22Rv1 (cell line): ENCODE results near the gene ASB5.

Source experiments
- H3K27ac ChIP-seq: fragments of 450-650 bp; 2 replicates; pipeline ENCODE4 v1.5.1; 2017
- ZFX ChIP-seq: fragments of 450-650 bp; IDR thresholded peaks from 2 replicates; pipeline ENCODE4 v1.6.1; 2017; ENCODE audit warnings: antibody characterized with exemption, borderline replicate concordance
- TF ChIP-seq, protein P1 (sequence below): fragments of 450-650 bp; IDR thresholded peaks from 2 replicates; pipeline ENCODE4 v1.5.1; 2017; ENCODE audit warnings: mild to moderate bottlenecking

Gene ASB5, protein sequence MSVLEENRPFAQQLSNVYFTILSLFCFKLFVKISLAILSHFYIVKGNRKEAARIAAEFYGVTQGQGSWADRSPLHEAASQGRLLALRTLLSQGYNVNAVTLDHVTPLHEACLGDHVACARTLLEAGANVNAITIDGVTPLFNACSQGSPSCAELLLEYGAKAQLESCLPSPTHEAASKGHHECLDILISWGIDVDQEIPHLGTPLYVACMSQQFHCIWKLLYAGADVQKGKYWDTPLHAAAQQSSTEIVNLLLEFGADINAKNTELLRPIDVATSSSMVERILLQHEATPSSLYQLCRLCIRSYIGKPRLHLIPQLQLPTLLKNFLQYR

DNA sequence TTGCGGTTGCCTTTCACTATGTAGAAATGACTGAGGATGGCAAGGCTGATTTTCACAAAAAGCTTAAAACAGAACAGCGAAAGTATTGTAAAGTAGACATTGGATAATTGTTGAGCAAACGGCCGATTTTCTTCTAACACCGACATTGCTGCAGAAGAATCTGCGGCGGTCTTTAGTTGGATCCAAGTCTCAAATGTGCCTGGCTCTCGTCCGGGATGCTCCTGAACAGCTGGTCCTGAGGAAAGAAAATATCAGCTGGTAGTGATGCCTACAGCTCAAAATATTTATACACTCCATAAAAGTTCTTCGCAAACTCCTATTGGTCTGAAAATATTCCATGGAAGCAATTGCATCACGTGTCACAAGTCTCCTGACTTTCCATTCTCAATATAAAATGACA lies at the start of gene ASB5:
ASB5 (minus strand) TSS at position 260 of the 400 bp plus-strand sequence; CDS start at position 146, 114 bp downstream.
- no peak for TF ChIP-seq ZFX
- TF ChIP-seq, protein P1, sequence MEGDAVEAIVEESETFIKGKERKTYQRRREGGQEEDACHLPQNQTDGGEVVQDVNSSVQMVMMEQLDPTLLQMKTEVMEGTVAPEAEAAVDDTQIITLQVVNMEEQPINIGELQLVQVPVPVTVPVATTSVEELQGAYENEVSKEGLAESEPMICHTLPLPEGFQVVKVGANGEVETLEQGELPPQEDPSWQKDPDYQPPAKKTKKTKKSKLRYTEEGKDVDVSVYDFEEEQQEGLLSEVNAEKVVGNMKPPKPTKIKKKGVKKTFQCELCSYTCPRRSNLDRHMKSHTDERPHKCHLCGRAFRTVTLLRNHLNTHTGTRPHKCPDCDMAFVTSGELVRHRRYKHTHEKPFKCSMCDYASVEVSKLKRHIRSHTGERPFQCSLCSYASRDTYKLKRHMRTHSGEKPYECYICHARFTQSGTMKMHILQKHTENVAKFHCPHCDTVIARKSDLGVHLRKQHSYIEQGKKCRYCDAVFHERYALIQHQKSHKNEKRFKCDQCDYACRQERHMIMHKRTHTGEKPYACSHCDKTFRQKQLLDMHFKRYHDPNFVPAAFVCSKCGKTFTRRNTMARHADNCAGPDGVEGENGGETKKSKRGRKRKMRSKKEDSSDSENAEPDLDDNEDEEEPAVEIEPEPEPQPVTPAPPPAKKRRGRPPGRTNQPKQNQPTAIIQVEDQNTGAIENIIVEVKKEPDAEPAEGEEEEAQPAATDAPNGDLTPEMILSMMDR, result no peak
- H3K27ac ChIP-seq, result no peak within 1 kb of the TSS

DNA sequence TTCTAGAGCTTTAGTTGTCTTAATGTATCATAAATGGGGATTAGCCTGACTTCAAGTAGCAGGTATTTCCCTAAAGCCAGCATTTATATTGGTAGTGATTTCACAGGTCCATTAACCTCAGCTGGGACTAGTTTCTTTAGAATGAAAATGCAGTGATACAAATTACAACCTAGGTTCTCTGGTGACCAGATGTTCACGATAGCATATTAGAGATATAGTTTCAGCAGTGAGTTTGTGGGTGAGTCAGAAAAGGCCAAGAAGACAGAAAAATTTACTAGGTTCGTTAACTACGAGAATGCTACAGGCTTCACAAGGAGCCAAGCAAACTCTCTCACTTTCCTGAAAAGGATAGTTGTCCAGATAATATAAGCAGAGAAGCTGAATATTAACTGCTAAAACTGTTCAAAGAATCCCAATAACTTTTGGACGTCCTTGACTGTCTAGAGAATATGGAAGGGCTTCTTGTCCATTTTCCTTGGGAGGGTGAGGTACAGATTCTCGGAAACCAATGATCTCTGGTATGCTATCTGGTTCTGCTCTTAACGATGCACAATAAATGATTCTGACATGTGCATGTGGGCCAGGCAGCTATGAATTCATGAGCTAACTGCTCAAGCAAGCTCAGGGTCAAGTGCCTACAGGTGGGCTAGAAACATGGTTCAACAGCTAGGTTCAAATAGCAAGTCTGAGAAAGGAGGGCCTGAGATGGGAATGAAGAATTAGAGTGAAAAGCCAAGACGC lies 44.7 kb upstream of the ASB5 start:
- H3K27ac ChIP-seq, result no peak overlapping the region
- TF ChIP-seq, protein P1, result no peak
- TF ChIP-seq ZFX, result no peak

DNA sequence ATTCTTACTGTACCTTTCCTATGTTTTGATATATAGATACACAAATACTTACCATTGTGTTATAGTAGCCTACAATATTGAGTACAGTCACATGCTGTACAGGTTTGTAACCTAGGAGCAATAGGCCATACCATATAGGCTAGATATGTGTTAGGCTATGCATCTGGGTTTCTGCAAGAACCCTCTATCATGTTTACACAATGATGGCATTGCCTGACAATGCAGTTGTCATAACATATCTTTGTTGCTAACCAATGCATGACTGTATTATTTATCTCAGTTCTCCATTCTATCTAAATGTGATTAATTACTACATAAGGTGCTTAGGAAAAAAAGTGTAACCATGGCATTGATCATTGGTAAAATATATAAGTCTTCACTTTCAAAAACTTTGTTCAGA lies 40.8 kb upstream of the ASB5 start:
- TF ChIP-seq ZFX, result no peak
- TF ChIP-seq, protein P1, result no peak
- H3K27ac ChIP-seq, result no peak overlapping the region

DNA sequence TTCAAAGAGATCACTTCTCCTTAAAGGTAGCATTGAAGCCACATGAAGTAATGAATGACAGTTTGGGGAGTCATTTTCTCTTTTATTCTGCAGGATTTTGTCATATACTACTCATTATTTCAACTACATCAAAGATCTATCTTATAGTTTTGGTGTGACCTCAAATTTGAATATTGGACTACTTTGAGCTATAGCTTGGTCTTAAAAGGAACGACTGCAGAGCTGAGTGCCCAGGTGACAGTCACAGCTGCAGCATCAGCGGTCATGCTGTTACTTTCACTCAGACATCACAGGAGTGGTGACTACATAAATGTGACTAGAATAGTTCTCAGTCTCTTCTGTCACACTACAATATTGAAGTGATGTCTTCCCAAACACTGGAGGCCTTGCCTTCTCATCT lies 40.0 kb upstream of the ASB5 start:
- no peak overlapping the region for H3K27ac ChIP-seq
- TF ChIP-seq, protein P1, result no peak
- TF ChIP-seq ZFX, result no peak

DNA sequence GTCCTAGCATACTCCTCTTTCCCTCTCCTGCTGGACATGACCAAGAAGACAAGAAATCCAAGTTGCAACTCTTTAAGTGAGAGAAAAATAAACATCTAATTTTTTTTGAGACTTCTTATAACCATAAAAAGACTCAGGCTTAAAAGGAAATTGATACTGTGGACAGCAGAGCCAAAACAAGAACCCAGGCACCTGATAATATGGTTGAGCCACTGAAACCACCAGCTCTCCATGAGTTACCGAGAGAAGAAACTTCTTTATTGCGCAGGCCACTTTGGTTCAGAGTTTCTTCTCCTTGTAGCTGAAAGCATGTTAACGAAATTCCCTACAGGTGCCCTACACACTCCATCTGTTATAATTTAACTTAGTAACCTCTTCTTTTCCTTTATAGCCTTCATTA lies 39.4 kb upstream of the ASB5 start:
- no peak for TF ChIP-seq ZFX
- TF ChIP-seq, protein P1, result no peak
- H3K27ac ChIP-seq, result no peak overlapping the region

DNA sequence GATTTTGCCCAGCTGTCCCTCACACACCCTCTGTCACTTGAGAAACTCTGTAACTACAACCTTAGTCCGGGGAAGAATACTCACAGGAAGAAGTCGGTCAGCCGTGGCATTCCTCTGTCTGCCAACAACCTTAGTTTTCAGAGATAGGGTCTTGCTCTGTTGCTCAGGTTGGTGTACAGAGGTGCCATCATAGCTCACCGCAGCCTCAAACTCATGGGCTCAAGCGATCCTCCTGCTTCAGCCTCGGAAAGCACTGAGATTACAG lies 38.6 kb upstream of the ASB5 start:
- TF ChIP-seq, protein P1, result no peak
- H3K27ac ChIP-seq, result no peak overlapping the region
